ENCODE results near the gene SMCO2.

Gene SMCO2

GRCh38 chr12:27436029-27436428, 10.5 kb upstream of the SMCO2 start:
- no peak for TF ChIP-seq CTCF (conservative IDR thresholded peaks at IDR 0.05)
- TF ChIP-seq ZFX (IDR thresholded peaks at IDR 0.05): no peak
- H3K27ac ChIP-seq: no peak overlapping the region

GRCh38 chr12:27436768-27437167, 9.8 kb upstream of the SMCO2 start:
- no peak for TF ChIP-seq ZFX (IDR thresholded peaks at IDR 0.05)
- no peak for TF ChIP-seq CTCF (conservative IDR thresholded peaks at IDR 0.05)
- no peak overlapping the region for H3K27ac ChIP-seq

- H3K27ac ChIP-seq: no peak overlapping the region
- TF ChIP-seq CTCF (conservative IDR thresholded peaks at IDR 0.05): no peak
Measured at GRCh38 chr12:27437839-27438238, 8.7 kb upstream of the SMCO2 start.

GRCh38 chr12:27447761-27448160, 1.2 kb downstream of the SMCO2 start:
- H3K27ac ChIP-seq: no peak overlapping the region
- TF ChIP-seq CTCF (conservative IDR thresholded peaks at IDR 0.05): no peak
- no peak for TF ChIP-seq ZFX (IDR thresholded peaks at IDR 0.05)

- TF ChIP-seq ZFX (IDR thresholded peaks at IDR 0.05) (no peak), CTCF (conservative IDR thresholded peaks at IDR 0.05) (no peak)
- H3K27ac ChIP-seq: no peak overlapping the region
Measured at GRCh38 chr12:27449026-27449425, 2.5 kb downstream of the SMCO2 start.

GRCh38 chr12:27449893-27450534, 3.5 kb downstream of the SMCO2 start:
- H3K27ac ChIP-seq: no peak overlapping the region
- TF ChIP-seq ZFX (IDR thresholded peaks at IDR 0.05) (no peak), CTCF (conservative IDR thresholded peaks at IDR 0.05) (no peak)

GRCh38 chr12:27451036-27451825, 4.7 kb downstream of the SMCO2 start:
- TF ChIP-seq CTCF (conservative IDR thresholded peaks at IDR 0.05): no peak
- TF ChIP-seq ZFX (IDR thresholded peaks at IDR 0.05): no peak
- no peak overlapping the region for H3K27ac ChIP-seq

Data from C4-2B (cell line).